KMS-11 (cell line): ENCODE data around the gene ST6GALNAC6.

Source experiments
- H2AFZ ChIP-seq: fragments of 200-600 bp; sonication (generic); 2 replicates; pipeline ENCODE4 v1.6.1; 2016; ENCODE audit warnings: antibody characterized with exemption, mixed run types, low read depth
- H3K27ac ChIP-seq: fragments of 200-600 bp; sonication (generic); 2 replicates; pipeline ENCODE4 v1.6.1; 2016; ENCODE audit warnings: mild to moderate bottlenecking, mixed run types
- H3K27me3 ChIP-seq: fragments of 200-600 bp; sonication (generic); 2 replicates; pipeline ENCODE4 v1.6.1; 2017; ENCODE audit warnings: mild to moderate bottlenecking, low read depth, mixed run types, moderate library complexity; ENCODE audit not compliant: insufficient read depth
- H3K36me3 ChIP-seq: fragments of 200-600 bp; sonication (generic); 2 replicates; pipeline ENCODE4 v1.6.1; 2017; ENCODE audit warnings: mild to moderate bottlenecking, mixed run types; ENCODE audit not compliant: insufficient read depth
- H3K4me1 ChIP-seq: fragments of 200-600 bp; sonication (generic); 2 replicates; pipeline ENCODE4 v1.6.1; 2016; ENCODE audit warnings: mild to moderate bottlenecking, low read depth, mixed run types; ENCODE audit not compliant: poor library complexity, severe bottlenecking
- H3K4me2 ChIP-seq: fragments of 200-600 bp; sonication (generic); 2 replicates; pipeline ENCODE4 v1.7.0; 2016; ENCODE audit warnings: mild to moderate bottlenecking, mixed run types
- H3K4me3 ChIP-seq: fragments of 200-600 bp; sonication (generic); IDR thresholded peaks from 2 replicates; pipeline ENCODE4 v1.6.1; 2017; ENCODE audit warnings: low read depth, low read length, mixed read lengths; ENCODE audit not compliant: insufficient read depth
- H3K79me2 ChIP-seq: fragments of 200-600 bp; sonication (generic); 2 replicates; pipeline ENCODE4 v1.6.1; 2016; ENCODE audit warnings: low read depth, mixed run types; ENCODE audit not compliant: insufficient read depth
- H3K9ac ChIP-seq: fragments of 200-600 bp; sonication (generic); 2 replicates; pipeline ENCODE4 v1.6.1; 2016; ENCODE audit warnings: mild to moderate bottlenecking, mixed run types
- H4K20me1 ChIP-seq: fragments of 200-600 bp; sonication (generic); 2 replicates; pipeline ENCODE4 v1.6.1; 2016; ENCODE audit warnings: mild to moderate bottlenecking, mixed run types; ENCODE audit not compliant: insufficient read depth
- TF ChIP-seq, protein P1 (sequence below): fragments of 200-600 bp; sonication (generic); conservative IDR thresholded peaks from 2 replicates; pipeline ENCODE4 v1.6.1; 2017; ENCODE audit warnings: low read depth, mild to moderate bottlenecking, antibody characterized with exemption, low read length, moderate library complexity, mixed read lengths

ST6GALNAC6 gene

DNA sequence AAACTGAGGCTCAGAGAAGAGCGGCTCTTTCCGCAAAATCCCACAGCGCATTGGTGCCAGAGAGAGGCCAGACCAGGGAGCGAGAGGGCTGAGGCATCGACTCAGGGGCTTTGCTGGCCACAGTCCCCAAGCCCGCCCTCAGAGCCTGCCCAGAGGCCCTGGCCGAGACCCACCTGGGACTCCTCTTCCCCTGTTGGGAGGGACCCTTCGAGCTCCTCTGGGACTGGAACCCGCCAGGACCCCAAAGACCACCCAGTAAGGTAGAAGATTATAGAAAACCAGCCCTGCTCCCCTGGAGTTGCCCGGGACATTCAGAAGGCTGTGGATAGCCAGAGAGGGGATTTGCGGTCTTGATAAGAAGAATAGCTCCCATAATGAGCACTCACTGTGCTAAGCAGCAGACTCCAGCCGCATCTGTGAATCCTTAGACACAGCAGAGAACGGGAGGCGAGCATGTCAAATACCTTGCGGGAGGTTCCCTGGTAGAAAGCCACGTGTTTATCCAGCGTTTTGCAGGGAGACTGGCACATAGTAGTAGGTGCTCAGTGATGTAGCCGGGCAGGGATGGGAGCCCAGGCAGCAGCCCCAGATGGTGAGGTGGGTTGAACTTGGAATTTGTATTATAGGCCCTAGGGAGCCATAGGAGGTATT, 21.3 kb downstream of the ST6GALNAC6 start:
- H3K27ac ChIP-seq: no peak overlapping the region
- no peaks in the 10 kb centered on the region for H3K79me2 ChIP-seq
- TF ChIP-seq, protein P1, sequence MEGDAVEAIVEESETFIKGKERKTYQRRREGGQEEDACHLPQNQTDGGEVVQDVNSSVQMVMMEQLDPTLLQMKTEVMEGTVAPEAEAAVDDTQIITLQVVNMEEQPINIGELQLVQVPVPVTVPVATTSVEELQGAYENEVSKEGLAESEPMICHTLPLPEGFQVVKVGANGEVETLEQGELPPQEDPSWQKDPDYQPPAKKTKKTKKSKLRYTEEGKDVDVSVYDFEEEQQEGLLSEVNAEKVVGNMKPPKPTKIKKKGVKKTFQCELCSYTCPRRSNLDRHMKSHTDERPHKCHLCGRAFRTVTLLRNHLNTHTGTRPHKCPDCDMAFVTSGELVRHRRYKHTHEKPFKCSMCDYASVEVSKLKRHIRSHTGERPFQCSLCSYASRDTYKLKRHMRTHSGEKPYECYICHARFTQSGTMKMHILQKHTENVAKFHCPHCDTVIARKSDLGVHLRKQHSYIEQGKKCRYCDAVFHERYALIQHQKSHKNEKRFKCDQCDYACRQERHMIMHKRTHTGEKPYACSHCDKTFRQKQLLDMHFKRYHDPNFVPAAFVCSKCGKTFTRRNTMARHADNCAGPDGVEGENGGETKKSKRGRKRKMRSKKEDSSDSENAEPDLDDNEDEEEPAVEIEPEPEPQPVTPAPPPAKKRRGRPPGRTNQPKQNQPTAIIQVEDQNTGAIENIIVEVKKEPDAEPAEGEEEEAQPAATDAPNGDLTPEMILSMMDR: no peak
- H3K27me3 ChIP-seq: no peaks in the 10 kb centered on the region
- H3K4me1 ChIP-seq: no peaks in the 10 kb centered on the region
- no peak overlapping the region for H3K4me2 ChIP-seq
- H2AFZ ChIP-seq: no peak overlapping the region
- no peaks in the 10 kb centered on the region for H3K36me3 ChIP-seq
- no peak overlapping the region for H3K9ac ChIP-seq
- H3K4me3 ChIP-seq: no peak overlapping the region
- no peaks in the 10 kb centered on the region for H4K20me1 ChIP-seq

DNA sequence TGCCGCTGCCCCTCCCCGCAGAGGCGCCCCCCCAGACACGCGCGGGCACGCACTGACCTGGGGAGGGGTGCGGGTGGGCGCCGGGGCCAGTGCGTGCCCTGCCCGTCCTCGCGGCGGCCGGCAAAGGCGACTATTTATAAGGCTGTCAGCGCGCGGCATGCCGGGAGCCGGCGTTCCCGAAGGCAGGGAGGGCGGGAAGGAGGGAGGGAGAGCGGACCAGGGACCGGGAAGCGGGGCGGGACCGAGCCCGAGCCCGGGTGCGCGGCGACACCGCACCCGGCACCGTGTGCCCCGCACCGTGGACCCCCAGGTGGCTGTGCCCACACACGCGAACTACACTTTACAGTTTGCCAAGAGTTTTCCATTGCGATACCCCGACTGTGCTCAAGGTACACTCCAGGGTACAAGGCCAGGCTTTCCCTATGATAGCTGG, 21.8 kb downstream of the ST6GALNAC6 start, which contains the start of gene AK1:
Gene AK1, minus strand, starts transcription at position 110 of the 433 bp plus-strand sequence. CDS start 3,058 bp downstream, outside the sequence.
- no peaks in the 10 kb centered on the region for H3K36me3 ChIP-seq
- no peaks in the 10 kb centered on the region for H4K20me1 ChIP-seq
- H3K4me1 ChIP-seq: no peaks in the 10 kb centered on the region
- TF ChIP-seq, protein P1: no peak
- no peak within 1 kb of the TSS for H3K9ac ChIP-seq
- H3K4me3 ChIP-seq: no peak within 1 kb of the TSS
- H2AFZ ChIP-seq: no peak within 1 kb of the TSS
- H3K79me2 ChIP-seq: no peaks in the 10 kb centered on the region
- H3K27me3 ChIP-seq: no peaks in the 10 kb centered on the region
- no peak within 1 kb of the TSS for H3K4me2 ChIP-seq
- H3K27ac ChIP-seq: no peak within 1 kb of the TSS

DNA sequence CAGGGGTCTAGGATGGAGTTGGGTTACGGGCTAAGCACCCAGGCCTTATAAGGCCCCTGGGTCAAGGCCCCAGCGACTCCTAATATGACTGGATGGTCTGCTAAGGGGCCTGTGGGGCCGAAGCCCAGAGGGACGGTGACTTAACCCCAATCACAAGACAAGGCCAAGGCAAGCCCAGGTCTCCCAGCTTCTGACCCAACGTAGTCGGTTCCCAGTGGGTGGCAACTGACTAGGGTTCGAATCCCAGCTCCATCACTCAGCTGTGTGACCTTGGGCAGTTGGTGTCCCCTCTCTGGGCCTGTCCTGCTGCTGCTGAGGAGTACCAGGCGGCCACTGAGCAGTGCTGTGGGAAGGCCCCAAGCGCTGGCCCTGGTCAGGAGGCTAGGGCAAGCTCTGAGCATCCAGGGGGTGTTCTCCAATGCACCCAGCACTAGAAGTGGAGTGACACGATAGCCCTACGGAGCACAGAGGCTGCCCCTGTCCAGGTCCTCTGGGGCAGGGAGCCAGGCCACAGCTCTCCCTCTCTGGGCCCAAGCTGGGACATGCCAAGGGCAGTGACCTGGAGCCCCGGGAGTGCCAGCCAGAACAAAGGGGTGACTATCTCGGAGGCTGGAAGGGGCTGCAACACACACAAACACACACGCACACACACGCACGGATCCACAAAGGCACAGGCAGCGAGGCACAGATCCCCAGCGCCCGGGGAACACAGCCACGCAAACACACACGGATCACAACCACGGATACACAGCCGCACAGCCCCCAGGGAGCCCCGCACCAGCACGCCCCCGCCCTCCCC, 22.4 kb downstream of the ST6GALNAC6 start:
- H3K9ac ChIP-seq: no peak overlapping the region
- H2AFZ ChIP-seq: no peak overlapping the region
- no peak overlapping the region for H3K4me3 ChIP-seq
- H3K27me3 ChIP-seq: no peaks in the 10 kb centered on the region
- H3K4me2 ChIP-seq: no peak overlapping the region
- no peaks in the 10 kb centered on the region for H3K79me2 ChIP-seq
- H3K27ac ChIP-seq: no peak overlapping the region
- no peaks in the 10 kb centered on the region for H3K36me3 ChIP-seq
- H3K4me1 ChIP-seq: no peaks in the 10 kb centered on the region
- H4K20me1 ChIP-seq: no peaks in the 10 kb centered on the region
- TF ChIP-seq, protein P1: no peak

DNA sequence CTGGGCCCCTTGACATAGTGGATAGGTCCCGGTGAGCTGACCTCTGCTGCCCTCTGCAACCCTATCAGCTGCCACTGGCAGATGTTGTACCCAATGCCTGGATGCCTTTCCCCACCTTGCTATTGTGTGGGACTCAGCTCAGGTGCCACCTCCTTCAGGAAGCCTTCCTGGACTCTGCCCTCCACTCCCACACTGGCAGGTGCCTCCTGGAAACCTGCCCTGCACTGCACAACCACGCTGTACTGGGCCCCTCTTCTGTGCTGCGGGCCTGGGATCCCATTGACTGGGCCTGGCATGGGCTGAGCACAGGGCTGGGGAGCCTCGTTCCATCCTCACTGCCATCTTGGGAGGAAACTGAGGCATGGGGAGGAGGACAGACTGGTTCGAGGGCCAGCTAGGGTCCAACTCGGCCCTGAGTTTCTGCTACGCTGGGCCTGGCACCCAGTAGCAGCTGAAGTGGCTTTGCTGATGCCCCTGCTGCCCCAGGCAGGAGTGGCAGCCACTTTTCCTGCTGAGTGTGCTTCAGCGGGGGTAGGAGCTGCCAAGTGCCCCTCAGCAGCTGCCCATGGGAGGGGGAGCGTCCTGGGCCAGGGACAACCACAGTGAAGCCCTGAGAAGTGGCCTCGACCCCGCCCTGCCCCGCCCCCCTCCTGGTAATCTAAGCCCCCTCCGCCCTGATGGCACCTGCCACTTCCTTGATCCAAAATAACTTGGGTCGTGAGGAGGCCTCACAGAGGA, 23.2 kb downstream of the ST6GALNAC6 start:
- no peak overlapping the region for H3K9ac ChIP-seq
- H3K4me2 ChIP-seq: no peak overlapping the region

More for the DNA sequence above, 23.2 kb downstream of the ST6GALNAC6 start:
- Histone ChIP-seq H3K79me2 (no peaks in the 10 kb centered on the region), H3K27me3 (no peaks in the 10 kb centered on the region), H3K4me3 (no peak overlapping the region), H3K4me1 (no peaks in the 10 kb centered on the region), H3K36me3 (no peaks in the 10 kb centered on the region), H3K27ac (no peak overlapping the region), H2AFZ (no peak overlapping the region), H4K20me1 (no peaks in the 10 kb centered on the region)
- TF ChIP-seq, protein P1: no peak
